SK-N-SH treated with all-trans-retinoic acid at 6 μM for 48 hours (cell line): Measurements from ENCODE around the gene LYST.

Source experiments
- ARNTL ChIP-seq: fragments of 450-650 bp; formaldehyde crosslinking; IDR thresholded peaks from 2 replicates; pipeline ENCODE4 v1.5.0; 2020; ENCODE audit warnings: low read depth, mild to moderate bottlenecking, moderate library complexity, borderline replicate concordance
- GLIS3 ChIP-seq: fragments of 250-450 bp; sonication (Bioruptor Pico); IDR thresholded peaks from 2 replicates; pipeline ENCODE4 v1.5.0; 2020; ENCODE audit warnings: mild to moderate bottlenecking, moderate library complexity
- PPARA ChIP-seq: fragments of 250-450 bp; sonication (Bioruptor Pico); IDR thresholded peaks from 2 replicates; pipeline ENCODE4 v1.5.0; 2020; ENCODE audit warnings: mild to moderate bottlenecking, borderline replicate concordance
- RARB ChIP-seq: fragments of 250-450 bp; sonication (Bioruptor Pico); IDR thresholded peaks from 2 replicates; pipeline ENCODE4 v1.8.0; 2021; ENCODE audit warnings: mild to moderate bottlenecking, moderate library complexity
- ZC3H10 ChIP-seq: fragments of 250-450 bp; sonication (Bioruptor Pico); IDR thresholded peaks from 2 replicates; pipeline ENCODE4 v1.5.1; 2021; ENCODE audit warnings: mild to moderate bottlenecking, moderate library complexity
- ZFP3 ChIP-seq: fragments of 250-450 bp; sonication (Bioruptor Pico); IDR thresholded peaks from 2 replicates; pipeline ENCODE4 v1.5.0; 2020; ENCODE audit warnings: mild to moderate bottlenecking, moderate library complexity
- ZNF565 ChIP-seq: fragments of 450-650 bp; formaldehyde crosslinking; conservative IDR thresholded peaks from 2 replicates; pipeline ENCODE4 v1.5.0; 2020; ENCODE audit warnings: low read depth, mild to moderate bottlenecking, moderate library complexity
- ZNF70 ChIP-seq: fragments of 450-650 bp; formaldehyde crosslinking; IDR thresholded peaks from 2 replicates; pipeline ENCODE4 v1.5.0; 2020; ENCODE audit warnings: mild to moderate bottlenecking, moderate library complexity
- TF ChIP-seq, protein P1 (sequence below): fragments of 250-450 bp; sonication (Bioruptor Pico); IDR thresholded peaks from 2 replicates; pipeline ENCODE4 v1.8.0; 2020; ENCODE audit warnings: mild to moderate bottlenecking, moderate library complexity, borderline replicate concordance

- no peak for TF ChIP-seq ZNF70 (CRISPR knock-in tag)
- TF ChIP-seq, protein P1, sequence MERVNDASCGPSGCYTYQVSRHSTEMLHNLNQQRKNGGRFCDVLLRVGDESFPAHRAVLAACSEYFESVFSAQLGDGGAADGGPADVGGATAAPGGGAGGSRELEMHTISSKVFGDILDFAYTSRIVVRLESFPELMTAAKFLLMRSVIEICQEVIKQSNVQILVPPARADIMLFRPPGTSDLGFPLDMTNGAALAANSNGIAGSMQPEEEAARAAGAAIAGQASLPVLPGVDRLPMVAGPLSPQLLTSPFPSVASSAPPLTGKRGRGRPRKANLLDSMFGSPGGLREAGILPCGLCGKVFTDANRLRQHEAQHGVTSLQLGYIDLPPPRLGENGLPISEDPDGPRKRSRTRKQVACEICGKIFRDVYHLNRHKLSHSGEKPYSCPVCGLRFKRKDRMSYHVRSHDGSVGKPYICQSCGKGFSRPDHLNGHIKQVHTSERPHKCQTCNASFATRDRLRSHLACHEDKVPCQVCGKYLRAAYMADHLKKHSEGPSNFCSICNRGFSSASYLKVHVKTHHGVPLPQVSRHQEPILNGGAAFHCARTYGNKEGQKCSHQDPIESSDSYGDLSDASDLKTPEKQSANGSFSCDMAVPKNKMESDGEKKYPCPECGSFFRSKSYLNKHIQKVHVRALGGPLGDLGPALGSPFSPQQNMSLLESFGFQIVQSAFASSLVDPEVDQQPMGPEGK (CRISPR knock-in tag): no peak
- TF ChIP-seq GLIS3 (CRISPR knock-in tag): no peak
- TF ChIP-seq ZNF565 (CRISPR knock-in tag): no peak
- no peak for TF ChIP-seq ZC3H10 (CRISPR knock-in tag)
- TF ChIP-seq ARNTL (CRISPR knock-in tag): no peak
- no peak for TF ChIP-seq PPARA (CRISPR knock-in tag)
- TF ChIP-seq ZFP3 (CRISPR knock-in tag): no peak
- no peak for TF ChIP-seq RARB (CRISPR knock-in tag)
Observed at GRCh38 chr1:235724730-235725129, 142.0 kb downstream of the LYST start.
